ENCODE measurements around the gene SLC6A3.

SLC6A3 gene

GRCh38 chr5:1445313-1445688 is at the start of gene SLC6A3:
Gene SLC6A3, minus strand, starts transcription at chr5:1445440. Its CDS starts 2,243 bp downstream, at chr5:1443197.
- DNase-seq, result peak; percentile 99

- DNase-seq, result no peak
These were observed 48.7 kb upstream of the SLC6A3 start for GRCh38 chr5:1493941-1494340.

GRCh38 chr5:1493413-1493812 is 48.2 kb upstream of the SLC6A3 start:
- no peak for DNase-seq

GRCh38 chr5:1492757-1493156 is 47.5 kb upstream of the SLC6A3 start:
- DNase-seq, result no peak

- no peak for DNase-seq
These were observed 45.1 kb upstream of the SLC6A3 start for GRCh38 chr5:1490376-1490775.

- no peak for DNase-seq
These were observed 44.5 kb upstream of the SLC6A3 start for GRCh38 chr5:1489754-1490153.

- DNase-seq, result no peak
These were observed 43.8 kb upstream of the SLC6A3 start for GRCh38 chr5:1488882-1489680.

GRCh38 chr5:1487079-1487764 is 42.0 kb upstream of the SLC6A3 start:
- no peak for DNase-seq

GRCh38 chr5:1486271-1486670 is 41.0 kb upstream of the SLC6A3 start:
- no peak for DNase-seq

GRCh38 chr5:1485579-1486118 is 40.4 kb upstream of the SLC6A3 start:
- no peak for DNase-seq

GRCh38 chr5:1484730-1485578 is 39.7 kb upstream of the SLC6A3 start:
- no peak for DNase-seq

GRCh38 chr5:1483856-1484729 is 38.9 kb upstream of the SLC6A3 start:
- DNase-seq, result no peak

- DNase-seq, result no peak
These were observed 37.8 kb upstream of the SLC6A3 start for GRCh38 chr5:1483064-1483463.

GRCh38 chr5:1481959-1482331 is 36.7 kb upstream of the SLC6A3 start:
- DNase-seq, result no peak

GRCh38 chr5:1481266-1481958 is 36.2 kb upstream of the SLC6A3 start:
- no peak for DNase-seq

- DNase-seq, result no peak
These were observed 35.6 kb upstream of the SLC6A3 start for GRCh38 chr5:1480806-1481205.

- peak; percentile 43 for DNase-seq
These were observed 35.0 kb upstream of the SLC6A3 start for GRCh38 chr5:1480217-1480616.

- peak; percentile 75 for DNase-seq
These were observed 34.4 kb upstream of the SLC6A3 start for GRCh38 chr5:1479581-1480188.

- DNase-seq, result no peak
These were observed 33.8 kb upstream of the SLC6A3 start for GRCh38 chr5:1479066-1479465.

GRCh38 chr5:1478271-1479035 is 33.2 kb upstream of the SLC6A3 start:
- no peak for DNase-seq

Measured in DMS53 (cell line).